HepG2 (cell line): ENCODE data around the gene TCF7L2. TPM values are rescaled to one million over a fixed set of nuclear protein-coding genes. Genes with fewer than 3 reads are reported as not detected.
A peak's percentile ranks its signal among the peaks of the same experiment; 100 is the strongest.

Experiments used
- ATAC-seq: fragments of 200-7000 bp; cut with Tn5 transposase; 3 replicates; pipeline ENCODE4 v1.9.1; 2020; ENCODE audit warnings: mild to moderate bottlenecking, moderate library complexity
- BruUV-seq: library from RNA; stranded (reverse); fragments of 400-500 nt; replicated peaks from 2 replicates; lab custom pipeline; 2021; lab: Mats Ljungman, UMichigan
- CTCF ChIA-PET: fragments of 300-600 bp; formaldehyde crosslinking; extraction: SDS; loops from one replicate; lab custom pipeline; 2021; ENCODE audit warnings: low total read pairs, inconsistent platforms, low intra/inter-chr PET ratio; lab: Yijun Ruan, JAX
- POLR2A ChIA-PET: fragments of 350-600 bp; sonication (Branson Sonifier 250); formaldehyde crosslinking; loops from one replicate; lab custom pipeline; 2020; ENCODE audit warnings: antibody characterized with exemption, inconsistent platforms; lab: Yijun Ruan, JAX
- DNase-seq: peaks from one replicate; pipeline ENCODE4 v3.0.0-alpha.2; 2015; ENCODE audit warnings: low spot score
- FAIRE-seq: peaks from 3 replicates; lab custom pipeline; 2011; peaks lifted over from hg19 to GRCh38; lab: Jason Lieb, UNC
- H2AFZ ChIP-seq: one replicate; pipeline ENCODE4 v1.6.1; 2011; ENCODE audit warnings: low read length, inconsistent platforms
- H3K27ac ChIP-seq: fragments of 300-600 bp; 3 replicates; pipeline ENCODE4 v1.8.0; 2011; ENCODE audit warnings: mixed run types, mild to moderate bottlenecking, mixed read lengths, low read length, inconsistent platforms; ENCODE audit not compliant: insufficient read depth; ENCODE audit errors: extremely low read length
- H3K27me3 ChIP-seq, 2 experiments: fragments of 200-600 bp in 1 of 2; 2 replicates in 1 of 2; 3 replicates in 1 of 2; pipeline versions ENCODE4 v1.6.0 to v1.8.0; 2011; ENCODE audit warnings: low read length in 2 of 2, mild to moderate bottlenecking in 2 of 2, moderate library complexity in 2 of 2, inconsistent platforms in 1 of 2; ENCODE audit not compliant: insufficient read depth in 2 of 2, control insufficient read depth in 1 of 2
- H3K36me3 ChIP-seq, 2 experiments: fragments of 200-600 bp in 1 of 2; replicated peaks in 1 of 2; 2 replicates in 1 of 2; 3 replicates in 1 of 2; pipeline versions ENCODE4 v1.5.1 to v1.8.0; 2011; ENCODE audit warnings: low read length in 2 of 2, inconsistent platforms in 1 of 2; ENCODE audit not compliant: insufficient read depth in 2 of 2, control insufficient read depth in 1 of 2
- H3K4me1 ChIP-seq: 2 replicates; pipeline ENCODE4 v1.5.1; 2012; ENCODE audit warnings: low read length, inconsistent platforms; ENCODE audit not compliant: insufficient read depth
- H3K4me2 ChIP-seq: 2 replicates; pipeline ENCODE4 v1.6.0; 2011; ENCODE audit warnings: low read depth, low read length, inconsistent platforms
- H3K4me3 ChIP-seq, 3 experiments: fragments of 200-600 bp in 1 of 3; sonication (generic), shearing (Covaris generic) in 1 of 3; replicated peaks in 1 of 3; 2 replicates each; pipeline ENCODE4 v1.5.1; 2011 to 2016; ENCODE audit warnings: low read length in 3 of 3, inconsistent platforms in 2 of 3, low read depth in 2 of 3, mild to moderate bottlenecking in 2 of 3, control low read depth in 1 of 3, mixed read lengths in 1 of 3; ENCODE audit not compliant: insufficient read depth in 1 of 3
- H3K79me2 ChIP-seq: one replicate; pipeline ENCODE4 v1.6.1; 2011; ENCODE audit warnings: low read length, inconsistent platforms; ENCODE audit not compliant: insufficient read depth
- H3K9ac ChIP-seq: 2 replicates; pipeline ENCODE4 v1.6.0; 2011; ENCODE audit warnings: mild to moderate bottlenecking, low read depth, low read length, inconsistent platforms; ENCODE audit not compliant: insufficient read depth
- H3K9me3 ChIP-seq: 2 replicates; pipeline ENCODE4 v1.5.1; 2012; ENCODE audit warnings: mild to moderate bottlenecking, low read length
- H4K20me1 ChIP-seq: 2 replicates; pipeline ENCODE4 v1.6.0; 2011; ENCODE audit warnings: inconsistent platforms, mild to moderate bottlenecking, low read length, moderate library complexity; ENCODE audit not compliant: insufficient read depth
- BCL6 ChIP-seq: IDR thresholded peaks from 2 replicates; pipeline ENCODE4 v1.6.1; 2016; ENCODE audit warnings: missing genetic modification reagents, missing compliant biosample characterization
- GATAD2A ChIP-seq: IDR thresholded peaks from 2 replicates; pipeline ENCODE4 v1.6.1; 2016
- HMG20B ChIP-seq: conservative IDR thresholded peaks from 2 replicates; pipeline ENCODE4 v1.6.1; 2016; ENCODE audit warnings: missing genetic modification reagents, missing compliant biosample characterization
- HNRNPLL ChIP-seq: fragments of 200-400 bp; formaldehyde crosslinking; IDR thresholded peaks from 2 replicates; pipeline ENCODE4 v1.6.1; 2017; ENCODE audit warnings: mild to moderate bottlenecking, low read depth, low read length; ENCODE audit not compliant: poor library complexity, severe bottlenecking
- IKZF1 ChIP-seq: fragments of 450-650 bp; IDR thresholded peaks from 2 replicates; pipeline ENCODE4 v1.7.1; 2016
- NPAS2 ChIP-seq: sonication (generic); formaldehyde crosslinking; IDR thresholded peaks from 2 replicates; pipeline ENCODE4 v1.8.0; 2022; ENCODE audit warnings: mild to moderate bottlenecking, missing genetic modification reagents, borderline replicate concordance
- POLR2AphosphoS5 ChIP-seq: IDR thresholded peaks from 2 replicates; pipeline ENCODE4 v1.6.1; 2012; ENCODE audit warnings: low read depth, low read length
- SAP130 ChIP-seq: IDR thresholded peaks from 2 replicates; pipeline ENCODE4 v1.6.1; 2016; ENCODE audit warnings: low read depth
- SMAD9 ChIP-seq: sonication (generic); formaldehyde crosslinking; IDR thresholded peaks from 2 replicates; pipeline ENCODE4 v1.5.1; 2020; ENCODE audit warnings: mild to moderate bottlenecking, missing genetic modification reagents
- SOX13 ChIP-seq, 3 experiments: fragments of 450-650 bp in 1 of 3; sonication (generic) in 1 of 3; formaldehyde crosslinking in 1 of 3; IDR thresholded peaks in 2 of 3; conservative IDR thresholded peaks in 1 of 3; 2 replicates each; pipeline versions ENCODE4 v1.5.0 to v1.6.1; 2016 to 2020; ENCODE audit warnings: antibody characterized with exemption in 1 of 3, mild to moderate bottlenecking in 1 of 3, missing compliant biosample characterization in 1 of 3, missing genetic modification reagents in 1 of 3, moderate library complexity in 1 of 3
- SOX6 ChIP-seq, 2 experiments: fragments of 450-650 bp in 1 of 2; sonication (generic) in 1 of 2; formaldehyde crosslinking in 1 of 2; IDR thresholded peaks; 2 replicates each; pipeline versions ENCODE4 v1.4.0 to v1.6.1; 2017 to 2020; ENCODE audit warnings: antibody characterized with exemption in 1 of 2, mild to moderate bottlenecking in 1 of 2, missing genetic modification reagents in 1 of 2
- SRF ChIP-seq: IDR thresholded peaks from 2 replicates; pipeline ENCODE4 v1.6.1; 2011; ENCODE audit warnings: mild to moderate bottlenecking, low read depth, low read length, moderate library complexity
- ZNF17 ChIP-seq: sonication (generic); formaldehyde crosslinking; IDR thresholded peaks from 2 replicates; pipeline ENCODE4 v1.5.0; 2020; ENCODE audit warnings: mild to moderate bottlenecking, missing genetic modification reagents
- ZNF253 ChIP-seq: sonication (generic); formaldehyde crosslinking; IDR thresholded peaks from 2 replicates; pipeline ENCODE4 v1.8.0; 2022; ENCODE audit warnings: mild to moderate bottlenecking, missing genetic modification reagents, borderline replicate concordance
- ZNF878 ChIP-seq: sonication (generic); formaldehyde crosslinking; IDR thresholded peaks from 2 replicates; pipeline ENCODE4 v1.8.1; 2023; ENCODE audit warnings: mild to moderate bottlenecking, missing genetic modification reagents, moderate library complexity
- WGBS: methylation state at CpG from one replicate; pipeline ENCODE4 v1.1.6; 2017; ENCODE audit warnings: low lambda C conversion rate; 5-methylcytosine and 5-hydroxymethylcytosine counted together
- in situ Hi-C: cut with HindIII; loops from 2 replicates; pipeline ENCODE4 v1.10.0; 2017; ENCODE audit warnings: low pct_unique_long_range_greater_than_20kb; ENCODE audit not compliant: extremely low pct_ligation_motif_present
- intact Hi-C: fragments of 100-400 bp; cut with micrococcal nuclease; formaldehyde crosslinking; loops from one replicate; pipeline ENCODE4 v1.10.0; 2022; ENCODE audit not compliant: unreplicated experiment
- polyA plus RNA-seq, 8 experiments: library from polyadenylated mRNA; depleted of rRNA in 3 of 8; stranded (reverse) in 7 of 8; unstranded in 1 of 8; fragments of >200 nt; fragmentation: Illumina TruSeq in 4 of 8; extraction: Trizol in 4 of 8; gene quantifications; 2 replicates each; pipeline versions ENCODE4 v1.2.1 to v1.2.3, GENCODE V29; 2011 to 2016; ENCODE audit warnings: low read depth in 4 of 8, missing spikeins in 1 of 8, mixed read lengths in 1 of 8; ENCODE audit not compliant: insufficient read depth in 1 of 8
- total RNA-seq, 5 experiments: library from RNA; depleted of rRNA; stranded (reverse); fragments of >200 nt; fragmentation: Illumina TruSeq; extraction: Trizol; gene quantifications; 2 replicates each; pipeline ENCODE4 v1.2.3, GENCODE V29; 2016; ENCODE audit warnings: low read depth in 1 of 5
- TF ChIP-seq, protein P1 (sequence below): sonication (generic); formaldehyde crosslinking; IDR thresholded peaks from 2 replicates; pipeline ENCODE4 v1.8.0; 2022; ENCODE audit warnings: low read depth, missing genetic modification reagents
- TF ChIP-seq, protein P2 (sequence below): sonication (generic); formaldehyde crosslinking; conservative IDR thresholded peaks from 2 replicates; pipeline ENCODE4 v1.8.1; 2023; ENCODE audit warnings: missing genetic modification reagents
- TF ChIP-seq, protein P3 (sequence below): sonication (generic); formaldehyde crosslinking; IDR thresholded peaks from 2 replicates; pipeline ENCODE4 v1.5.0; 2020; ENCODE audit warnings: missing genetic modification reagents
- TF ChIP-seq, protein P4 (sequence below): sonication (generic); formaldehyde crosslinking; IDR thresholded peaks from 2 replicates; pipeline ENCODE4 v1.5.1; 2020; ENCODE audit warnings: mild to moderate bottlenecking, missing genetic modification reagents

TCF7L2 gene
- total and polyA plus RNA-seq, 2 of the 13 experiments (the other 11 are each of a cell fraction or from before 2014, with no cell fraction given) = 3.9 to 13.7 TPM

DNA sequence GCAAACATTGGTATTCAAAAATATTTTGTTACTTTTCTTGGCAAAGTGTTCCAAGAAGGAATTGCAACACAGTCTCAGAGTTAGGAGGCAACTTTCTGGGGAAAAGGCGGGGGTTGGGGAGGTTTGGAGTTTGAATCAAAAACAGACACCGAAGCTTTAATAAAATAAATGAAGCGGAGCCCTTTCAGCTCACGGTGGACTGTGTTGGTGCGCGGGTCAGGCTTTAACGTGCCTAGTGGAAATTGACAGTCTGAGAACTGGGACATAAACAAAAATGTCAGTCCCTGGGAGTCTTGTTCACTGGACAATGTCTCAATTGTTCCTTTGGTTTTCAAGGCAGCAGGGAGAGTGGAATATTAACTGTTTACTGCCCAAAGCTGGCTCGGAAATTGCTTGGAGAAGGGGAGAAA lies 109.3 kb downstream of the TCF7L2 start:
- FAIRE-seq = peak; percentile 66
- intact Hi-C loops (no loop called here), in situ Hi-C loops (no loop called here)
- peak overlapping the region; percentile 31; the same call in 1 of the 2 replicates for H3K9ac ChIP-seq
- WGBS = 5% methylated on average over 8 of the region's 8 CpGs
- BruUV-seq = no TSS peak
- peak; percentile 76 for DNase-seq
- H3K79me2 ChIP-seq = peaks cover 95% of the 10 kb centered on the region
- POLR2A ChIA-PET = interaction anchor here (0.8 to 2.3 kb wide), 4 partner anchors 14 to 52 kb away, joined by 3 to 14 read pairs (median 3); no protein-coding TSS in a partner anchor
- peak overlapping the region; percentile 84 for H3K4me2 ChIP-seq
- H2AFZ ChIP-seq = no peak overlapping the region
- H3K36me3 ChIP-seq = peaks cover 0 to 23% of the 10 kb centered on the region in 2 experiments; a peak in 4 of 5 replicates
- CTCF ChIA-PET = no interaction called here
- H3K4me3 ChIP-seq = peak overlapping the region; percentile 18 to 51 (median 41)
- peak; percentile 80 for ATAC-seq
- peaks cover 77% of the 10 kb centered on the region for H3K4me1 ChIP-seq
- H3K27me3 ChIP-seq = no peaks in the 10 kb centered on the region
- peaks cover 53% of the 10 kb centered on the region for H4K20me1 ChIP-seq
- peak overlapping the region; percentile 60 for H3K27ac ChIP-seq
- H3K9me3 ChIP-seq = no peaks in the 10 kb centered on the region
- TF ChIP-seq HMG20B = no peak
- TF ChIP-seq, protein P1, sequence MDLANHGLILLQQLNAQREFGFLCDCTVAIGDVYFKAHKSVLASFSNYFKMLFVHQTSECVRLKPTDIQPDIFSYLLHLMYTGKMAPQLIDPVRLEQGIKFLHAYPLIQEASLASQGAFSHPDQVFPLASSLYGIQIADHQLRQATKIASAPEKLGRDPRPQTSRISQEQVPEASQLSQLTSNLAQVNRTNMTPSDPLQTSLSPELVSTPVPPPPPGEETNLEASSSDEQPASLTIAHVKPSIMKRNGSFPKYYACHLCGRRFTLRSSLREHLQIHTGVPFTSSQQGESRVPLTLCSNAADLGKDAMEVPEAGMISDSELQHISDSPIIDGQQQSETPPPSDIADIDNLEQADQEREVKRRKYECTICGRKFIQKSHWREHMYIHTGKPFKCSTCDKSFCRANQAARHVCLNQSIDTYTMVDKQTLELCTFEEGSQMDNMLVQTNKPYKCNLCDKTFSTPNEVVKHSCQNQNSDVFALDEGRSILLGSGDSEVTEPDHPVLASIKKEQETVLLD (CRISPR knock-in tag) = no peak
- TF ChIP-seq, protein P2, sequence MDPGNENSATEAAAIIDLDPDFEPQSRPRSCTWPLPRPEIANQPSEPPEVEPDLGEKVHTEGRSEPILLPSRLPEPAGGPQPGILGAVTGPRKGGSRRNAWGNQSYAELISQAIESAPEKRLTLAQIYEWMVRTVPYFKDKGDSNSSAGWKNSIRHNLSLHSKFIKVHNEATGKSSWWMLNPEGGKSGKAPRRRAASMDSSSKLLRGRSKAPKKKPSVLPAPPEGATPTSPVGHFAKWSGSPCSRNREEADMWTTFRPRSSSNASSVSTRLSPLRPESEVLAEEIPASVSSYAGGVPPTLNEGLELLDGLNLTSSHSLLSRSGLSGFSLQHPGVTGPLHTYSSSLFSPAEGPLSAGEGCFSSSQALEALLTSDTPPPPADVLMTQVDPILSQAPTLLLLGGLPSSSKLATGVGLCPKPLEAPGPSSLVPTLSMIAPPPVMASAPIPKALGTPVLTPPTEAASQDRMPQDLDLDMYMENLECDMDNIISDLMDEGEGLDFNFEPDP (CRISPR knock-in tag) = 0 out of 2 replicates have a peak, but pooled peaks have one; percentile 41
- TF ChIP-seq SOX13 (IDR thresholded peaks at IDR 0.05) = no peak
- TF ChIP-seq SOX13 (CRISPR knock-in tag; conservative IDR thresholded peaks at IDR 0.05 in 1 of 2, IDR thresholded peaks at IDR 0.05 in 1 of 2) = peak in 1 of 2 experiments; percentile 87; a peak in 2 of 4 replicates
- TF ChIP-seq ZNF17 (CRISPR knock-in tag) = no peak
- peak; percentile 52; the same call in 1 of the 2 replicates for TF ChIP-seq BCL6 (CRISPR knock-in tag)
- no peak for TF ChIP-seq ZNF878 (CRISPR knock-in tag)
- TF ChIP-seq, protein P3, sequence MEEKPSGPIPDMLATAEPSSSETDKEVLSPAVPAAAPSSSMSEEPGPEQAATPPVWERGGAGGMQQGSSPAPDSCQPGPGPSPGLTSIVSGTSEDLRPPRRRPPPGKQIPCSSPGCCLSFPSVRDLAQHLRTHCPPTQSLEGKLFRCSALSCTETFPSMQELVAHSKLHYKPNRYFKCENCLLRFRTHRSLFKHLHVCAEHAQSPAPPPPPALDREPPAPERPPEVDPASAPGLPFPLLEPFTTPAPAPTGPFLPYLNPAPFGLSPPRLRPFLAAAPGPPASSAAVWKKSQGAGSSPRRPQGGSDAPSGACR (CRISPR knock-in tag) = peak; percentile 35; the same call in 1 of the 2 replicates
- no peak for TF ChIP-seq ZNF253 (CRISPR knock-in tag)
- TF ChIP-seq HNRNPLL = no peak
- TF ChIP-seq POLR2AphosphoS5 = no peak
- TF ChIP-seq NPAS2 (CRISPR knock-in tag) = no peak
- no peak for TF ChIP-seq SOX6 (IDR thresholded peaks at IDR 0.05)
- peak; percentile 50 for TF ChIP-seq SOX6 (CRISPR knock-in tag; IDR thresholded peaks at IDR 0.05)
- TF ChIP-seq SAP130 (CRISPR knock-in tag) = peak; percentile 64
- TF ChIP-seq, protein P4, sequence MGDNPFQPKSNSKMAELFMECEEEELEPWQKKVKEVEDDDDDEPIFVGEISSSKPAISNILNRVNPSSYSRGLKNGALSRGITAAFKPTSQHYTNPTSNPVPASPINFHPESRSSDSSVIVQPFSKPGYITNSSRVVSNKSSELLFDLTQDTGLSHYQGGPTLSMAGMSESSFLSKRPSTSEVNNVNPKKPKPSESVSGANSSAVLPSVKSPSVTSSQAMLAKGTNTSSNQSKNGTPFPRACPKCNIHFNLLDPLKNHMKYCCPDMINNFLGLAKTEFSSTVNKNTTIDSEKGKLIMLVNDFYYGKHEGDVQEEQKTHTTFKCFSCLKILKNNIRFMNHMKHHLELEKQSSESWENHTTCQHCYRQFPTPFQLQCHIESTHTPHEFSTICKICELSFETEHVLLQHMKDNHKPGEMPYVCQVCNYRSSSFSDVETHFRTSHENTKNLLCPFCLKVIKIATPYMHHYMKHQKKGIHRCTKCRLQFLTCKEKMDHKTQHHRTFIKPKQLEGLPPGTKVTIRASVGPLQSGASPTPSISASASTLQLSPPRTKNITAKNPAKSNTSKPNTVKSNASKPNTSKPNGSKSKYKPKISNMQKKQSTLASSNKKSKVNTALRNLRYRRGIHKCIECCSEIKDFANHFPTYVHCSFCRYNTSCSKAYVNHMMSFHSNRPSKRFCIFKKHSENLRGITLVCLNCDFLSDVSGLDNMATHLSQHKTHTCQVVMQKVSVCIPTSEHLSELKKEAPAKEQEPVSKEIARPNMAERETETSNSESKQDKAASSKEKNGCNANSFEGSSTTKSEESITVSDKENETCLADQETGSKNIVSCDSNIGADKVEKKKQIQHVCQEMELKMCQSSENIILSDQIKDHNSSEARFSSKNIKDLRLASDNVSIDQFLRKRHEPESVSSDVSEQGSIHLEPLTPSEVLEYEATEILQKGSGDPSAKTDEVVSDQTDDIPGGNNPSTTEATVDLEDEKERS (CRISPR knock-in tag) = no peak
- TF ChIP-seq SRF = no peak
- no peak for TF ChIP-seq IKZF1
- TF ChIP-seq GATAD2A (CRISPR knock-in tag) = peak; percentile 63
- no peak for TF ChIP-seq SMAD9
